HCT116 (cell line): Measurements from ENCODE around the gene GM2A. TPM values are rescaled to one million over a fixed set of nuclear protein-coding genes. Genes with fewer than 3 reads are reported as not detected.

Experiments used
- ATAC-seq: fragments of 200-7000 bp; cut with Tn5 transposase; 2 replicates; pipeline ENCODE4 v1.9.1; 2020; ENCODE audit warnings: mild to moderate bottlenecking, moderate library complexity
- BruUV-seq: library from RNA; stranded (reverse); fragments of 400-500 nt; replicated peaks from 2 replicates; lab custom pipeline; 2021; lab: Mats Ljungman, UMichigan
- CTCF ChIA-PET: fragments of 300-600 bp; sonication (Branson Sonifier 250); formaldehyde crosslinking; loops from one replicate; lab custom pipeline; 2021; ENCODE audit warnings: antibody characterized with exemption; lab: Charles Lee
- POLR2A ChIA-PET: fragments of 300-600, 350-600 bp; sonication (Branson Sonifier 250); formaldehyde crosslinking; loops from one replicate; lab custom pipeline; 2021; ENCODE audit warnings: antibody characterized with exemption; lab: Charles Lee
- RAD21 ChIA-PET, 2 experiments: fragments of 300-600 bp; sonication (Branson Sonifier 250); formaldehyde crosslinking; loops; one replicate each; lab custom pipeline; 2023; ENCODE audit warnings: low total read pairs in 2 of 2; ENCODE audit not compliant: uncharacterized antibody in 2 of 2, unreplicated experiment in 2 of 2, low non-redundant PET in 1 of 2; lab: Charles Lee
- DNase-seq: peaks from one replicate; pipeline ENCODE4 v3.0.0-alpha.2; 2010; ENCODE audit warnings: low read depth, low spot score
- H2AFZ ChIP-seq: fragments of 200-600 bp; shearing (Covaris generic), sonication (generic); 2 replicates; pipeline ENCODE4 v1.6.1; 2017; ENCODE audit warnings: low read depth, mixed run types, mixed read lengths, antibody characterized with exemption, low read length; ENCODE audit not compliant: poor library complexity, severe bottlenecking
- H3K27ac ChIP-seq: 2 replicates; pipeline ENCODE4 v1.5.1; 2012; ENCODE audit warnings: low read depth, low read length
- H3K27me3 ChIP-seq: fragments of 200-600 bp; sonication (generic); 2 replicates; pipeline ENCODE4 v1.6.1; 2016; ENCODE audit warnings: mixed run types, low read length, mixed read lengths; ENCODE audit not compliant: insufficient read depth
- H3K36me3 ChIP-seq, 2 experiments: fragments of 200-500 bp in 1 of 2; fragments of 200-600 bp in 1 of 2; sonication (Bioruptor generic) in 1 of 2; sonication (generic) in 1 of 2; 2 replicates each; pipeline versions ENCODE4 v1.5.1 to v1.6.1; 2014 to 2016; ENCODE audit warnings: low read length in 2 of 2, inconsistent platforms in 1 of 2, mixed read lengths in 1 of 2, mixed run types in 1 of 2; ENCODE audit not compliant: insufficient read depth in 2 of 2, control insufficient read depth in 1 of 2
- H3K4me1 ChIP-seq, 2 experiments: fragments of 200-600 bp in 1 of 2; sonication (generic) in 1 of 2; 2 replicates each; pipeline versions ENCODE4 v1.5.1 to v1.6.1; 2012 to 2017; ENCODE audit warnings: low read length in 2 of 2, inconsistent platforms in 1 of 2, mild to moderate bottlenecking in 1 of 2, mixed read lengths in 1 of 2, mixed run types in 1 of 2, moderate library complexity in 1 of 2; ENCODE audit not compliant: insufficient read depth in 2 of 2, control insufficient read depth in 1 of 2
- H3K4me2 ChIP-seq: fragments of 200-600 bp; sonication (generic); 2 replicates; pipeline ENCODE4 v1.6.1; 2017; ENCODE audit warnings: mixed run types, low read length, mixed read lengths
- H3K4me3 ChIP-seq, 2 experiments: fragments of 200-600 bp in 1 of 2; sonication (generic) in 1 of 2; replicated peaks in 1 of 2; 2 replicates each; pipeline ENCODE4 v1.5.1; 2011 to 2016; ENCODE audit warnings: low read length in 2 of 2, control low read depth in 1 of 2, low read depth in 1 of 2, mild to moderate bottlenecking in 1 of 2, mixed read lengths in 1 of 2, mixed run types in 1 of 2
- H3K79me2 ChIP-seq: fragments of 200-600 bp; sonication (generic); 2 replicates; pipeline ENCODE4 v1.6.1; 2017; ENCODE audit warnings: mild to moderate bottlenecking, mixed run types, low read length, moderate library complexity, mixed read lengths; ENCODE audit not compliant: insufficient read depth
- H3K9ac ChIP-seq: fragments of 200-600 bp; sonication (generic); 2 replicates; pipeline ENCODE4 v1.6.1; 2016; ENCODE audit warnings: low read length, mixed read lengths
- H3K9me2 ChIP-seq: fragments of 200-600 bp; sonication (generic), shearing (Covaris generic); 2 replicates; pipeline ENCODE4 v1.6.1; 2017; ENCODE audit warnings: mixed run types, mild to moderate bottlenecking, moderate library complexity; ENCODE audit not compliant: insufficient read depth
- H3K9me3 ChIP-seq, 2 experiments: fragments of 200-500 bp in 1 of 2; fragments of 200-600 bp in 1 of 2; sonication (Bioruptor generic) in 1 of 2; sonication (generic) in 1 of 2; 2 replicates each; pipeline ENCODE4 v1.6.1; 2014 to 2017; ENCODE audit warnings: low read length in 2 of 2, mixed read lengths in 2 of 2, inconsistent platforms in 1 of 2, low read depth in 1 of 2, mild to moderate bottlenecking in 1 of 2, mixed run types in 1 of 2, moderate library complexity in 1 of 2; ENCODE audit not compliant: control insufficient read depth in 1 of 2, insufficient read depth in 1 of 2
- H4K20me1 ChIP-seq: fragments of 200-600 bp; sonication (generic), shearing (Covaris generic); 2 replicates; pipeline ENCODE4 v1.6.1; 2017; ENCODE audit warnings: mixed run types, mild to moderate bottlenecking, moderate library complexity; ENCODE audit not compliant: insufficient read depth
- ATF3 ChIP-seq: IDR thresholded peaks from 2 replicates; pipeline ENCODE4 v1.6.1; 2012
- CEBPB ChIP-seq: IDR thresholded peaks from 2 replicates; pipeline ENCODE4 v1.6.1; 2012; ENCODE audit warnings: low read depth
- CTCF ChIP-seq, 3 experiments: fragments of 200-600 bp in 1 of 3; sonication (generic) in 1 of 3; IDR thresholded peaks in 2 of 3; conservative IDR thresholded peaks in 1 of 3; 2 replicates each; pipeline ENCODE4 v1.5.1; 2012 to 2017; ENCODE audit warnings: low read depth in 2 of 3, low read length in 2 of 3, antibody characterized with exemption in 1 of 3, borderline replicate concordance in 1 of 3, control low read depth in 1 of 3, mild to moderate bottlenecking in 1 of 3, mixed read lengths in 1 of 3, mixed run types in 1 of 3, moderate library complexity in 1 of 3; ENCODE audit not compliant: insufficient read depth in 1 of 3
- EGR1 ChIP-seq: IDR thresholded peaks from 2 replicates; pipeline ENCODE4 v1.6.1; 2012; ENCODE audit warnings: low read depth
- ELF1 ChIP-seq: IDR thresholded peaks from 2 replicates; pipeline ENCODE4 v1.6.1; 2012; ENCODE audit warnings: low read depth, borderline replicate concordance
- EZH2 ChIP-seq: fragments of 200-600 bp; sonication (generic); IDR thresholded peaks from 2 replicates; pipeline ENCODE4 v1.6.1; 2017; ENCODE audit warnings: antibody characterized with exemption, mixed run types
- EZH2phosphoT487 ChIP-seq: fragments of 200-600 bp; IDR thresholded peaks from 2 replicates; pipeline ENCODE4 v1.6.1; 2018; ENCODE audit warnings: antibody characterized with exemption, borderline replicate concordance
- JUND ChIP-seq: IDR thresholded peaks from 2 replicates; pipeline ENCODE4 v1.6.1; 2012
- POLR2A ChIP-seq: IDR thresholded peaks from 2 replicates; pipeline ENCODE4 v1.7.0; 2011; ENCODE audit warnings: borderline replicate concordance; ENCODE audit not compliant: insufficient read depth, insufficient read length; ENCODE audit errors: extremely low read depth
- POLR2AphosphoS5 ChIP-seq: IDR thresholded peaks from 2 replicates; pipeline ENCODE4 v1.6.1; 2011; ENCODE audit warnings: mild to moderate bottlenecking, low read depth, low read length, moderate library complexity
- RAD21 ChIP-seq: IDR thresholded peaks from 2 replicates; pipeline ENCODE4 v1.6.1; 2012; ENCODE audit warnings: low read depth, mild to moderate bottlenecking
- SIN3A ChIP-seq: IDR thresholded peaks from 2 replicates; pipeline ENCODE4 v1.6.1; 2012; ENCODE audit warnings: low read depth
- SP1 ChIP-seq: IDR thresholded peaks from 2 replicates; pipeline ENCODE4 v1.6.1; 2012; ENCODE audit warnings: low read depth
- SRF ChIP-seq: IDR thresholded peaks from 2 replicates; pipeline ENCODE4 v1.6.1; 2012; ENCODE audit warnings: low read depth
- TCF7L2 ChIP-seq: IDR thresholded peaks from 2 replicates; pipeline ENCODE4 v1.7.0; 2011; ENCODE audit warnings: borderline replicate concordance, inconsistent platforms; ENCODE audit not compliant: insufficient read depth, insufficient read length; ENCODE audit errors: extremely low read depth
- YY1 ChIP-seq: IDR thresholded peaks from 2 replicates; pipeline ENCODE4 v1.6.1; 2011; ENCODE audit warnings: low read length, low read depth, moderate library complexity, mild to moderate bottlenecking; ENCODE audit not compliant: insufficient replicate concordance; ENCODE audit errors: extremely low read depth
- ZBTB33 ChIP-seq: IDR thresholded peaks from 2 replicates; pipeline ENCODE4 v1.6.1; 2011; ENCODE audit warnings: mild to moderate bottlenecking, low read length, moderate library complexity; ENCODE audit not compliant: insufficient replicate concordance; ENCODE audit errors: extremely low read depth
- ZFX ChIP-seq: fragments of 450-650 bp; IDR thresholded peaks from 2 replicates; pipeline ENCODE4 v1.6.1; 2017
- ZNF274 ChIP-seq: fragments of 200-500 bp; sonication (Bioruptor generic); IDR thresholded peaks from 2 replicates; pipeline ENCODE4 v1.6.1; 2014; ENCODE audit warnings: mild to moderate bottlenecking, low read depth, low read length, inconsistent platforms
- intact Hi-C: fragments of 100-400 bp; cut with micrococcal nuclease; formaldehyde crosslinking; loops from 2 replicates; pipeline ENCODE4 v1.10.0; 2022
- total RNA-seq: library from RNA; stranded (reverse); gene quantifications from one replicate; pipeline ENCODE4 v1.2.1, GENCODE V29; 2021; ENCODE audit not compliant: unreplicated experiment

GM2A gene
- total RNA-seq, 1 experiment from 2014 or later = 25.0 TPM

GRCh38 chr5:151233616-151234085 is 19.3 kb upstream of the GM2A start:
- ChIA-PET CTCF (no interaction called here), POLR2A (no interaction called here)
- DNase-seq = no peak
- H3K79me2 ChIP-seq = no peaks in the 10 kb centered on the region
- no peaks in the 10 kb centered on the region for H3K4me1 ChIP-seq
- H3K9ac ChIP-seq = no peak overlapping the region
- no peaks in the 10 kb centered on the region for H3K9me3 ChIP-seq
- H3K9me2 ChIP-seq = no peaks in the 10 kb centered on the region
- intact Hi-C loops = loop anchor here (10.0 kb wide), 1 partner anchor 229 kb away; no protein-coding TSS in a partner anchor
- ATAC-seq = no peak
- H3K27me3 ChIP-seq = no peaks in the 10 kb centered on the region
- H4K20me1 ChIP-seq = no peaks in the 10 kb centered on the region
- no peak overlapping the region for H3K27ac ChIP-seq
- TF ChIP-seq ZBTB33 (no peak), CEBPB (no peak), POLR2A (no peak), EZH2 (no peak), SRF (no peak), TCF7L2 (no peak), EZH2phosphoT487 (no peak), ELF1 (no peak), SP1 (no peak), EGR1 (no peak), CTCF (IDR thresholded peaks at IDR 0.05 in 2 of 3, conservative IDR thresholded peaks at IDR 0.05 in 1 of 3; ENCODE audit: borderline replicate concordance in 1 of 3, insufficient read depth in 1 of 3, low read depth in 2 of 3, low read length in 2 of 3) (no peak), POLR2AphosphoS5 (no peak), SIN3A (no peak), ATF3 (no peak), YY1 (no peak), RAD21 (no peak), JUND (no peak), ZNF274 (no peak), ZFX (no peak)
- TF ChIP-seq, all 23 proteins: peak for 0
- H3K36me3 ChIP-seq = no peaks in the 10 kb centered on the region
- H3K4me2 ChIP-seq = no peak overlapping the region
- no TSS peak for BruUV-seq
- RAD21 ChIA-PET = no interaction called here
- H3K4me3 ChIP-seq = no peak overlapping the region
- H2AFZ ChIP-seq = no peak overlapping the region
